Ureter (tissue), 1 donor: ENCODE results near the gene INTS2. TPM values are rescaled to one million over a fixed set of nuclear protein-coding genes. Genes with fewer than 3 reads are reported as not detected.
"Not testable (repeated sequence)": the region's sequence is repeated elsewhere in the genome, so short reads cannot be mapped to it uniquely, and the experiment has no call there.

ENCODE experiments used
- DNase-seq: peaks from one replicate; pipeline ENCODE4 v3.0.0-alpha.2; 2020; ENCODE audit warnings: low spot score
- total RNA-seq: library from RNA; stranded (reverse); gene quantifications from one replicate; pipeline ENCODE4 v1.2.4, GENCODE V29; 2023
- donor health status: DM: yes; HTN: yes; CAD: no.

INTS2 gene, protein sequence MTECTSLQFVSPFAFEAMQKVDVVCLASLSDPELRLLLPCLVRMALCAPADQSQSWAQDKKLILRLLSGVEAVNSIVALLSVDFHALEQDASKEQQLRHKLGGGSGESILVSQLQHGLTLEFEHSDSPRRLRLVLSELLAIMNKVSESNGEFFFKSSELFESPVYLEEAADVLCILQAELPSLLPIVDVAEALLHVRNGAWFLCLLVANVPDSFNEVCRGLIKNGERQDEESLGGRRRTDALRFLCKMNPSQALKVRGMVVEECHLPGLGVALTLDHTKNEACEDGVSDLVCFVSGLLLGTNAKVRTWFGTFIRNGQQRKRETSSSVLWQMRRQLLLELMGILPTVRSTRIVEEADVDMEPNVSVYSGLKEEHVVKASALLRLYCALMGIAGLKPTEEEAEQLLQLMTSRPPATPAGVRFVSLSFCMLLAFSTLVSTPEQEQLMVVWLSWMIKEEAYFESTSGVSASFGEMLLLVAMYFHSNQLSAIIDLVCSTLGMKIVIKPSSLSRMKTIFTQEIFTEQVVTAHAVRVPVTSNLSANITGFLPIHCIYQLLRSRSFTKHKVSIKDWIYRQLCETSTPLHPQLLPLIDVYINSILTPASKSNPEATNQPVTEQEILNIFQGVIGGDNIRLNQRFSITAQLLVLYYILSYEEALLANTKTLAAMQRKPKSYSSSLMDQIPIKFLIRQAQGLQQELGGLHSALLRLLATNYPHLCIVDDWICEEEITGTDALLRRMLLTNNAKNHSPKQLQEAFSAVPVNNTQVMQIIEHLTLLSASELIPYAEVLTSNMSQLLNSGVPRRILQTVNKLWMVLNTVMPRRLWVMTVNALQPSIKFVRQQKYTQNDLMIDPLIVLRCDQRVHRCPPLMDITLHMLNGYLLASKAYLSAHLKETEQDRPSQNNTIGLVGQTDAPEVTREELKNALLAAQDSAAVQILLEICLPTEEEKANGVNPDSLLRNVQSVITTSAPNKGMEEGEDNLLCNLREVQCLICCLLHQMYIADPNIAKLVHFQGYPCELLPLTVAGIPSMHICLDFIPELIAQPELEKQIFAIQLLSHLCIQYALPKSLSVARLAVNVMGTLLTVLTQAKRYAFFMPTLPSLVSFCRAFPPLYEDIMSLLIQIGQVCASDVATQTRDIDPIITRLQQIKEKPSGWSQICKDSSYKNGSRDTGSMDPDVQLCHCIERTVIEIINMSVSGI
- total RNA-seq, result 19.5 TPM

DNA sequence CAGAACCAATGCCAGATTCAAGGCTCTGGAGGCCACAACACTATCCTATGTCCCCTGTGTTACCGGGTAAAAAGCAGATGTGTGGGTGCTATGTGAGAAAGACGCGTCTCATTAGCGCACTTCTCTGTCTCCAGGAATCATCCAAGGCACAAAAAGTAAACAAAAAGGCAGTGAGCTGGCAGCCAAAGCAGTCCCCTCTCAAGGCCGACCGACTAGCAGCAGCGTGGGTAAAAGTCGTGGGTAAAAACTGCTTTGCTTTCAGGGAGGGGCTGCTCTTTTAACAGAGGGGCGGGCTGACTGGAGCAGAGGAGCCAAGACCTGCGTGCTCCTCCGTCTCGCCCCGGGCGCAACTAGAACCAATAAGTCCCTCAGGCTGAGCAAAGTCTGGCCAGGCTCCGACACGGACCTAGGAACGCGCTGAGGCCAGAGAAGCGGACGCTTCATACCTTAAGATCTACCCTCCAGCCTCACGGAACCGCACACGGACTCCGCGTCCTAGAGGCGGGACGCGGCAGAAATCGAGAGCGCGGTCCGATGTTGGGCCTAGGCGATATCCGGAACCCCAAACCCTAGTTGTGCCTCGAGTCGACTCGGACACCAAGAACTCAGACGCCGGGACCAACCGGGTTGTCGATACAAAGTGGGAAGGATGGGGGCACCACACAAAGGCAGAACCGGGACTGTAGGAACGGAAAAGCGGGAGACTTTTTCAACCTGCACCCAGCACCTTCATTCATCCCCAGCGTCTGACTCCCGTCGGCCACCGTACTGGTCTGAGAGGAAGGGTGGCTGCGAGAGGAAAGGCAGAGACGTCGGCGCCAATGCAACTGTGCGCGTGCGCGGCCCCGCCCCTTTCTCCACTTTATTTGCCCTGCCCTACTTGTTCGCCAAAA is at the start of gene INTS2:
Gene INTS2, minus strand, starts transcription at position 775 of the 893 bp plus-strand sequence. CDS start 1,338 bp downstream, outside the sequence.
- peak; percentile 97 for DNase-seq

DNA sequence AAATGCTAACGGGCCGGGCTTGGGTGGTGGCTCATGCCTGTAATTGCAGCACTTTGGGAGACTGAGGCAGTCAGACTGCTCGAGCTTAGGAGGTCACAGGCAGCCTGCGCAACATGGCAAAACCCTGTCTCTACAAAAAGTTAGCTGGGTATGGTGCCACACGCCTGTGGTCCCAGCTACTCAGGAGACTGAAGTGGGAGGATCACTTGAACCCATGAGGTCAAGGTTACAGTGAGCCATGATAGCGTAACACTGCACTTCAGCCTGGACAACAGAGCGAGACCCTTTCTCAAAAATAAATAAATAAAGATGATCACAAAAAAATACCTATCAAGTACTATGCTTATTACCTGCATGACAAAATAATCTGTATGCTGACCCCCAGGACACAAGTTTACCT is 46.3 kb upstream of the INTS2 start:
- DNase-seq, result no peak

DNA sequence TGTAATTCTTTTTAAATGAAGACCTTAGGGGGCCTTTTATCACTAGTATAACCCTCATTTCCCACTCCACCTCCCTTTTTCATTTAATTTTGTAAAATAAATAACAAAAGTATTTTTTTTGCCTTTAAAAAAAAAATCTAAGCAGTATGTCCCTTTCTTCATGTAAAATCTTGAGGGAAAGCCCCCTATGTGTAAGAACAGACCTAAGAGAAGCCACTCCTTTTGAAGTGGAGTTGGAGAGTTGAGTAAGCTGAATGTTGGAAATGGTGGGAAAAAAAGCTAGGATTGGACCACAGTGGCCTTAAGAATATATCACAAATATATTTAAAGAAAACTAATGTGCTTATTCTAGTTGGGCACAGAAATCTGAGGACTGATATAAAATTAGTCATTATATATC is 44.5 kb upstream of the INTS2 start:
- no peak for DNase-seq

DNA sequence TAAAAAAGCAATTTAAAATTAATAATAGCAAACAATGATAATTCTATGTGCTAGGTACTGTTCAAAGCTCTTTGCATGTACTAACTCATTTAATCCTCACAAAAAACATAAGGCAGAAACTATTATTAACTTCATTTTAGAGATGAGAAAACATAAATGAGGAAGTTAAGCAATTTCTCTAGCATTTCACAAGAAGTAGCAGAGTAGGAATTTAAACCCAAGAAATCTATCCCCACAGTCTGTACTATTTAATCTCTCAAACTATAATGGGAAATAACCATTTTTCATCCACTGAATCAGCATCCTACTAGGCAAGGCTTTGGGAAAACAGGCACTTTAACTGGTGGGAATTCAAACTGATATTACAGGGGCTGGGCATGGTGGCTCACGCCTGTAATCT is 42.2 kb upstream of the INTS2 start:
- no peak for DNase-seq

DNA sequence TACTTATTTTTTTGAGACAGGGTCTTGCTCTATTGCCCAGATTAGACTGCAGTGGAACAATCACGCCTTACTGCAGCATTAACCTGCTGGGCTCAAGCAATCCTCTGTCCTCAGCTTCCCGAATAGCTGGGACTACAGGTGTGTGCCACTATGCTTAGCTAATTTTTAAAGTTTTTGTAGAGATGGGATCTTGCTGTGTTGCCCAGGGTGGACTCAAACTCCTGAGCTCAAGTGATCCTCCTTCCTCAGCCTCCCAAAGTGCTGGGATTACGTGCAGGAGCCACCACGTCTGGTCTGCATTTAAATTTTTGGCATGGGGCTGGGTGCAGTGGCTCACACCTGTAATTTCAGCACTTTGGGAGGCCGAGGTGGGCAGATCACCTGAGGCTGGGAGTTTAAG is 41.0 kb upstream of the INTS2 start:
- no peak for DNase-seq

DNA sequence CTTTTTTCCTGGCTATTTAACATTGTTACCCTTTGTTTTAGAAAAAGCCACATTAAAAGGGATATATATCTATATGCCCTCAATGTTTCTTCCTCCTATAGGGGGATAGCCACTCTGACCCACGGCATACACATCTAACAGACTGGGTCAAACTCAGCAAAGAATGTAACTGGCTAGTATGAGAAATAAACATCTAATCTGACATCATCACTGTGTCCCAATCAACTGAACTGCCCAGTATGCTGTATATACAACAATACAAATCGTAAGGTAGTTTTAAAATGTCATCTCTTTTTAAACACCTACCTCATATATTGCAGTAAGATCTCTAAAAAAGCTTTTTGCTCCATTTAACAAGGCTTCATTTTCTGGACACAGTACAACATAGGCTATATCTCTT is 39.9 kb upstream of the INTS2 start:
- DNase-seq, result no peak

DNA sequence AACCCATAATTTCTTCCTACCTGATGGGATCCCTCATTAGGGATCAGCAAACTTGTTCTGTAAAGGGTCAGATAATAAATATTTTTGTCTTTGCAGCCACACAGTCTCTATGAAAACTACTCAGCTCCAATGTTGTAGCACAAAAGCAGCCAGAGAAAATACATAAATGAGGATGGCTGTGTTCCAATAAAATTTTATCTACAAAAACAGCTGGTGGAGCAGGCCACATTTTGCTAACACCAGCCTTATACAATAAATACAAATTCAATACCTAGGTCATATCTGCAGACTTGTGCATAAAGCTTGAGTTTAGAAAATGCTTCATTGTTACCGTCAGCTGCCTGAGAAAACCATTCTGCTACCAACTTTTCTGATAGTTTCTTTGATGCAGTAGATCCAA is 38.4 kb upstream of the INTS2 start:
- DNase-seq, result no peak

DNA sequence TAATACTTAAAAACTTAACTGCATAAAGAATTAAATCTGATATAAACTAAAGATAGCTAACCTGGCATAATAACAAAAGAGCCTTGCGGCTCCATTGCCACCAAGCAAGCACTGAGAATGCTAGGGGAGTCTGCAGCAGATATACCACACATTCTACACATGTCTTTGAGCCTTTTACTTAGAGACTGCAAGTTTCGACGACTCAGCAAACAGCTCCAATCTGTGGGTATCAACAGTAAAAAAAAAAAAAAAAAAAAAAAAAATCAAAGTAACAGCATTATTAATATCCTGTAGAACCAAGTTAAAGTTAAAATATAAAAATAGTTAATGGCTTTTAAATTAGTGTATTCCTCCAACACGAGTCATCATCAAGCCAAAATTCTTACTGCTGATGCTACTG is 27.8 kb upstream of the INTS2 start:
- DNase-seq, result no peak

DNA sequence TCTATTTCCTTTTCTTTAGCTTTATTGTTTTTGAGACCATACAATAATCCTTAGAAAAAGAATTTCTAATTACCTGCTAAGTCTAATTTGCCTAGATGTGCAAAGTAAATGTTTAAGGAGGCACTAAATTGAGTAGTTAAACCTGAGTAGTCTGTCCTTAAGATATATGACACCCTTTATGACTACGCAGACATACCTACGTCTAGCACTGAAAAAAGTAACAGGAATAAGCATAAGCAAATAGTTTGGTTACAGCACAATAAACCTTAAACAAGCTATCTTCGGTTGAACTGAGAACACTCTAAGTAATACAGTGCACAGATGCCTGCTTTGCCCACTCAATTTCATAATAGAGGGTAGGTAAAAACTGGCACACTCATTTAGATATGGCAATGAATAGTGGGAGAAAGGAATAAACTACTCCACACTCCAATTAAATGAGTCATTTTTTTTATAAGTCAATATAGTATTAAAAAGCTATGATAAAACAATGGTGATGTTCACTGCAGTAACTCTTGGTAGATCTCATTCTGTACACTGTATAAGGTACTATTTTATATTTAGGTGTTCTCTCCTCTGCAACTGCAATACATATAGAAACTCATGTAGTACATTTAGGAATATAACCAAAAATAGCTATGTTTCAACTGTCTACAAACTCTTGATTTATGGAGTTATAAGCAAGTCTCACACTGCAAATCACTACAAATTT is 19.7 kb upstream of the INTS2 start:
- no peak for DNase-seq

DNA sequence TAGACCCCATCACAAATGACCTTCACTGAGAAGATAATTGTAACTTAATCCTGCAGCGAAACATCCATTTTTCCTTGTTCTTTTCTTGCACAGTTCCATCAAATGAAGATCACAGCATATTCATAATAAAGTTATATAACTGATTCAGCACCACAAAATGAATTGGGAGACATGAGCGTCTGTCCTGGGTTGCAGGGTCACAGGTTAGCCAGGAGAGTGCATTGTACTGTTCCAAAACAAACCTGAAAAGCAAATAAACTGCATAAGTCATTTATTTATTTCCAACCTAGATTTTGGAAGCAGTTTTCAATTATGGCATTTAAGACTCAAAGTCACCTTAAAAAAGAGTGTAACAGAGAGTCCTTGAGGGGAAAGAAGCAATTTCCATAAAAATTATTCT is 18.6 kb upstream of the INTS2 start:
- no peak for DNase-seq

DNA sequence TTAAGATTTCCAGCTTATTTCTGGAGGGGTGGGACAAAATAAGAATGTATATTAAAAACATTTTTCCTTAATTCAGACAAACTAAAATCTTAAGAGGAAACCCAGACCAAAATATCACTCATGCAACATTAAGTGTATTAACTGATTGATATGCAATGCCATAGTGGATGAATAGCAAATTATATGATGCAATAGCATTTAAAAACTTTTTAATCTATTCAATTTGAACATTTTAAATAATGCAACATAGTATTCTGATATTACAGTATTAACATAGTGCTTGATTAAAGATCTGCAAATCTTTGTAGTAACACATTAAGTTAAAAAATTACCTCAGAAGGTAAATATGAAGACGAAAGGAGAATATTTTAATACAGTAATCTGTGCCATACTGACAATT is 15.3 kb upstream of the INTS2 start:
- DNase-seq, result no peak

DNA sequence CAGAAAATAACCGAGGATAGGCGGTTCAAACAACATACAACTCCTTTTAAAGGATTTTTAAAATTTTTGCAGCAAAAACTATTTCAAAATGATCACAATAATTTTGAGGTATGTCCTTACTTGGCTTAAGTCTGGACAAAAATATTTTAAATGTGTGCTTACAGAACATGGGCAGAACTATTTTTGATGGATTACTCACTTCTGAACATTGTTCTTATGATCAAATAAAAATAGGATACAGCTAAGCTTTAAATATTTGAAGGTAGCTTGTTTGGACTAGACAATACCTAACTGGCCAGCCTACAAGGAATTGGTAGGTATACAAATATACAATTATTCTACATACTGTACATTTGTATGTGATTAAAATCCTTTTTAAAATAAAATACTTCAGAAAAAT is 14.3 kb upstream of the INTS2 start:
- DNase-seq, result no peak

DNA sequence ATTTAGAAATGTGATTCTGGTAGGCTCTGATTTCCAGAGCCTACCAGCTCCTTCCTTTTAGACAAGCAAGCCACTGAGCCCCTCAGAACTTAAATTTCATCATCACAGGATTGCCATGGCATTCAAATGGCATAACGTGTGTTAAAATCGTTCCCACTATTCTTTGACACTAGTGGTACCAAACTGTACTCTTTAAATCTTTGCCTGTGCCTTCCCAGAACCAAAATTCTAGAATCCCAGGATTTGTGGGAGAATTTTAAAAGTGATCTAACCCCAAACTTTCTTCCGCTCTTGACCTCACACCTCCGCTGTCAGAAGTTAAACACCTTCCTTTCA is 287 bp upstream of the INTS2 start:
- DNase-seq, result no peak

DNA sequence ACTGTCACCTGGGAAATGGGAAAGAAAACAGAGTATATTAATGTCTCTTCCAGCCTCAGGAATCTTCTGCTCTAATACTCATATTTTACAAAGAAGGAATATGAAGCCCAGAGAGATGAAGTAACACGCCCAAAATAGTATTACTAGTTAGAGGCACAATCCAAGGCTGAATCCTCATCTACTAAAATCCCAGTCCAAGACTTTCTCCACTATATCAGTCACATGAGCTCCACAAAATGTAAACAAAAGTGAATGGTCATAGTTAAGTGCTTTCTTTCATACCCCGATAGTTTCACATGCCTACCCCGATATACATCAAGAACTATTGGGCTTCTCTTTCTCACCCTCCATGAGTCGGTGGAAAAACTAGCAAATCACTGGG is 965 bp downstream of the INTS2 start:
- DNase-seq, result no peak

DNA sequence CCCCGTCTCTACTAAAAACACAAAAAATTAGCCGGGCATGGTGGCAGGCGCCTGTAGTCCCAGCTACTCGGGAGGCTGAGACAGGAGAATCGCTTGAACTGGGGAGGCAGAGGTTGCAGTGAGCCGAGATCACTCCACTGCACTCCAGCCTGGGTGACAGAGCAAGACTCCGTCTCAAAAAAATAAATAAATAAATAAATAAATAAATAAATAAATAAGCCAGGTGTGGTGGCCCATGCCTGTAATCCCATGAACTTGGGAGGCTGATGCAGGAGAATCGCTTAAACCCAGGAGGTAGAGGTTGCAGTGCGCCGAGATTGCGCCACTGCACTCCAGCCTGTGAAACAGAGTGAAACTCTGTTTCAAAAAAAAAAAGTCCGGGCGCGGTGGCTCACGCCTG is 12.6 kb downstream of the INTS2 start:
- DNase-seq, result not testable (repeated sequence)

DNA sequence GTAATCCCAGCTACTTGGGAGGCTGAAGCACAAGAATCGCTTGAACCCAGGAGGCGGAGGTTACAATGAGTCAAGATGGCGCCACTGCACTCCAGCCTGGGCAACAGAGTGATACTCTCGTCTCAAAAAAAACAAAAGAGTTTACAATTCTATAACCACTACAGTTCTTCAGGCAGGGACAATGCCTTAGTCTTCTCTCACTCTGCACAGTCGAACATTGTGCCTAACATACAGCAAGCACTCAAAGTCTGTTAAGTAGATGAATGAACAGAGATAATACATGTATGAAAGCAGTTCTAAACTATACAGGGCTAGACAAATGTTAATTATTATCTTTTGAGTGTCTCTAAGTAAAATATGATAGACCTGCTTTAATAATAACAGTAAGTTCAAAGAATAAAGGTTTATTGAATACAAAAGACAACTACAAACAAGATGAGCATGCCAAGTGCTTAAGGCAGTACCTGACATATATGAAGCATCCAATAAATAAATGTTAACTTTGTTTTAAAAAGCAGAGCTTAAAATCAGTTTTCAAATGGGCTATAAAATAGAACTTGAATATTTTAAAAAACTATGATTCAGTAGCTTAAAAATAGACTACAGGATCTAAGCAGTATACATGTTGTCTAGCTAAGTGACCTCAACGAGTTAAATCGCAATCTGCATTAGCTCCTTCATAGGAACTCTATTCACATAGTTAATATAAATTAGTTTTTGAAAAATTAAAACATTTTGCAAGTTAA is 19.3 kb downstream of the INTS2 start:
- DNase-seq, result no peak

DNA sequence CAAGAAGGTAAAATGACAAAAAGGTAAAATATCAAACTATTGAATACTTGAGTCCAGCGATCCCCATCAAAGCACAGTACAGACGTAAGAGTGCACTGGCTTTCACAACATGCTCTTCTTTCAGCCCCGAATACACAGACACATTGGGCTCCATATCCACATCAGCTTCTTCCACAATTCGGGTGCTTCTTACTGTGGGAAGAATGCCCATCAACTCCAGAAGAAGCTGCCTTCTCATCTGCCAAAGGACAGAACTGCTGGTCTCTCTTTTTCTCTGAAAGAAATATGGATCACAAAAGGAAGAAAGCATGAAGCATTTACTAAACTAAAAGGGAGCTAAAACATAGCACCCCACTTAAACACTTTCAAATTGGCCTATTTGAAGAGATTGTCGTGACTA is 20.4 kb downstream of the INTS2 start:
- no peak for DNase-seq

DNA sequence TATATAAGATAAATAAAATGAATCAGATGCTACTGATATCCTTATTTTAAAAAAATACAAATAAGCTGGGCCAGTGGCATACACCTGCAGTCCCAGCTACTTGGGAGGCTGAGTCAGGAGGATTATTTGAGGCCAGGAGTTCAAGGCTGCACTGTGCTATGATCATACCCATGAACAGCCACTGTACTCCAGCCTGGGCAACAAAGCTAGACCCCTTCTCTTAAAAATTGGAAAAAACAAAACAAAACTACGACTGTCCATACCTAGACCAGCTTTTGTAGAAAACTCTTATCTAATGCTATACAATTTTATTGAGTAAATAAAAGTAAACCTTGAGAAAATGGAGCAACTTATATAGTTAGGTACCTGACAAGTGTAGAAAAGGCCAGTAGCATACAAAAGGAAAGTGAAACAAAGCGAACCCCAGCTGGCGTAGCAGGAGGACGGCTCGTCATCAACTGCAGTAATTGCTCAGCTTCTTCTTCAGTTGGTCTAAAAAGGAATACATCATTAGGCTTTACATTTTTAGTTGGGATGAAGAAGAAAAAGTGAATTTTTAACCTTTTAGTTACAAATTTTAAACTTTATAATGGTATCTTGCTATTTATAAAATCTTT is 23.6 kb downstream of the INTS2 start:
- DNase-seq, result no peak

DNA sequence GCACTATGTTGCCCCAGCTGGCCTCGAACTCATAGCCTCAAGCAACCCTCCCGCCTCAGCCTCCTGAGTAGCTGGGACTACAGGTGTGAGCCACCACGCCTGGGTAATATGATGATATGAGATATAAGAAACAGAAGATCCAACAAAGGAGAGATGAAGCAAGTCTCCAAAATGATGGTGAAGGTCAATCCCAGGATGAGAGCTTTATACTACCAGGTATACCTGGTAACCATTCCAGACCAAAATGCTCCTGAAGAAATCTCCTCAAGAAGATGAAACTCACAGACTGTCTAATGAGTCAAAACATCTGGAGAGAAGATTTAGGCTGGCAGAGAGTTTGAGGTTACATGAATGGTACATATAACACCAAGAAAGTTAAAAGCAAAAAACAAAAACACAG is 24.5 kb downstream of the INTS2 start:
- DNase-seq, result no peak
